ENCODE results near the gene PEAK1. TPM values are rescaled to one million over a fixed set of nuclear protein-coding genes. Genes with fewer than 3 reads are reported as not detected.

Gene PEAK1
- total and polyA plus RNA-seq, 2 experiments from 2014 or later, result 7.8 to 34.1 TPM

DNA sequence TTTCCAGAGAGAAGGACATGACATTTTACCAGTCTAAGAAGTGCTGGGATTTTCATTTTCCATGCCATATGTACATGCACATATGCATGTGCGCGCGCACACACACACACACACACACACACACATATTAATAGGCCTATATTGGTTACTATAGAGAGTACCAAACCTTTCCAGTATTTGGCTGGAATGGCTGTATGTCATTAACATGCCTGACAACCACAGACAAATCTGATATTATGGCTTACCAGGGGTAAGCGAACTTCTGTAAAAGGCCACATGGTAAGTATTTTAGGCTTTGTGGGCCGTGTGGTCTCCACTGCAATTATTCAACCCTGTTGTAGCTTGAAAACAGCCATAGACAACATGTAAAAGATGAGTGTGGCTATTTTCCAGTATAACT, 251.8 kb downstream of the PEAK1 start:
- Mint-ChIP-seq H3K36me3 (ENCODE audit: low read depth) (no peaks in the 10 kb centered on the region), H3K4me1 (peaks cover 22% of the 10 kb centered on the region), H3K27me3 (ENCODE audit: insufficient read depth, low read depth, poor library complexity) (peaks cover 5% of the 10 kb centered on the region), H3K9me3 (no peaks in the 10 kb centered on the region), H3K27ac (no peak overlapping the region), H3K4me3 (no peak overlapping the region)
- no peaks in the 10 kb centered on the region for H3K36me3 ChIP-seq (ENCODE audit: insufficient read depth)
- no peaks in the 10 kb centered on the region for H3K9me2 ChIP-seq (ENCODE audit: insufficient read depth)
- no peak overlapping the region for H2AFZ ChIP-seq
- DNase-seq (ENCODE audit: low spot score) (no peak), ATAC-seq (no peak)
- H3K4me1 ChIP-seq (ENCODE audit: insufficient read depth), result peaks cover 26% of the 10 kb centered on the region
- no peak overlapping the region for H3K27ac ChIP-seq (ENCODE audit: low read depth)
- H3K4me3 ChIP-seq, result no peak overlapping the region
- H3K79me2 ChIP-seq (replicated peaks; ENCODE audit: insufficient read depth), result no peaks in the 10 kb centered on the region; the same call in 1 of the 2 replicates
- no peak overlapping the region for H3K4me2 ChIP-seq
- H4K20me1 ChIP-seq (replicated peaks; ENCODE audit: insufficient read depth), result no peaks in the 10 kb centered on the region
- TF ChIP-seq, protein P1, sequence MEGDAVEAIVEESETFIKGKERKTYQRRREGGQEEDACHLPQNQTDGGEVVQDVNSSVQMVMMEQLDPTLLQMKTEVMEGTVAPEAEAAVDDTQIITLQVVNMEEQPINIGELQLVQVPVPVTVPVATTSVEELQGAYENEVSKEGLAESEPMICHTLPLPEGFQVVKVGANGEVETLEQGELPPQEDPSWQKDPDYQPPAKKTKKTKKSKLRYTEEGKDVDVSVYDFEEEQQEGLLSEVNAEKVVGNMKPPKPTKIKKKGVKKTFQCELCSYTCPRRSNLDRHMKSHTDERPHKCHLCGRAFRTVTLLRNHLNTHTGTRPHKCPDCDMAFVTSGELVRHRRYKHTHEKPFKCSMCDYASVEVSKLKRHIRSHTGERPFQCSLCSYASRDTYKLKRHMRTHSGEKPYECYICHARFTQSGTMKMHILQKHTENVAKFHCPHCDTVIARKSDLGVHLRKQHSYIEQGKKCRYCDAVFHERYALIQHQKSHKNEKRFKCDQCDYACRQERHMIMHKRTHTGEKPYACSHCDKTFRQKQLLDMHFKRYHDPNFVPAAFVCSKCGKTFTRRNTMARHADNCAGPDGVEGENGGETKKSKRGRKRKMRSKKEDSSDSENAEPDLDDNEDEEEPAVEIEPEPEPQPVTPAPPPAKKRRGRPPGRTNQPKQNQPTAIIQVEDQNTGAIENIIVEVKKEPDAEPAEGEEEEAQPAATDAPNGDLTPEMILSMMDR (conservative IDR thresholded peaks at IDR 0.05; ENCODE audit: low read depth in 2 of 2), result no peak
- TF ChIP-seq, protein P2, sequence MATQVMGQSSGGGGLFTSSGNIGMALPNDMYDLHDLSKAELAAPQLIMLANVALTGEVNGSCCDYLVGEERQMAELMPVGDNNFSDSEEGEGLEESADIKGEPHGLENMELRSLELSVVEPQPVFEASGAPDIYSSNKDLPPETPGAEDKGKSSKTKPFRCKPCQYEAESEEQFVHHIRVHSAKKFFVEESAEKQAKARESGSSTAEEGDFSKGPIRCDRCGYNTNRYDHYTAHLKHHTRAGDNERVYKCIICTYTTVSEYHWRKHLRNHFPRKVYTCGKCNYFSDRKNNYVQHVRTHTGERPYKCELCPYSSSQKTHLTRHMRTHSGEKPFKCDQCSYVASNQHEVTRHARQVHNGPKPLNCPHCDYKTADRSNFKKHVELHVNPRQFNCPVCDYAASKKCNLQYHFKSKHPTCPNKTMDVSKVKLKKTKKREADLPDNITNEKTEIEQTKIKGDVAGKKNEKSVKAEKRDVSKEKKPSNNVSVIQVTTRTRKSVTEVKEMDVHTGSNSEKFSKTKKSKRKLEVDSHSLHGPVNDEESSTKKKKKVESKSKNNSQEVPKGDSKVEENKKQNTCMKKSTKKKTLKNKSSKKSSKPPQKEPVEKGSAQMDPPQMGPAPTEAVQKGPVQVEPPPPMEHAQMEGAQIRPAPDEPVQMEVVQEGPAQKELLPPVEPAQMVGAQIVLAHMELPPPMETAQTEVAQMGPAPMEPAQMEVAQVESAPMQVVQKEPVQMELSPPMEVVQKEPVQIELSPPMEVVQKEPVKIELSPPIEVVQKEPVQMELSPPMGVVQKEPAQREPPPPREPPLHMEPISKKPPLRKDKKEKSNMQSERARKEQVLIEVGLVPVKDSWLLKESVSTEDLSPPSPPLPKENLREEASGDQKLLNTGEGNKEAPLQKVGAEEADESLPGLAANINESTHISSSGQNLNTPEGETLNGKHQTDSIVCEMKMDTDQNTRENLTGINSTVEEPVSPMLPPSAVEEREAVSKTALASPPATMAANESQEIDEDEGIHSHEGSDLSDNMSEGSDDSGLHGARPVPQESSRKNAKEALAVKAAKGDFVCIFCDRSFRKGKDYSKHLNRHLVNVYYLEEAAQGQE (IDR thresholded peaks at IDR 0.05; ENCODE audit: unreplicated experiment), result no peak
- TF ChIP-seq ZNF331 (CRISPR knock-in tag; IDR thresholded peaks at IDR 0.05; ENCODE audit: low read depth) (no peak), CREB1 (CRISPR knock-in tag; IDR thresholded peaks at IDR 0.05; ENCODE audit: low read depth) (no peak), JUNB (IDR thresholded peaks at IDR 0.05; ENCODE audit: unreplicated experiment) (no peak), STAT1 (IDR thresholded peaks at IDR 0.05; ENCODE audit: unreplicated experiment) (no peak), NANOG (IDR thresholded peaks at IDR 0.05; ENCODE audit: borderline replicate concordance) (no peak), ZNF114 (CRISPR knock-in tag; IDR thresholded peaks at IDR 0.05) (no peak), POLR2AphosphoS5 (IDR thresholded peaks at IDR 0.05; ENCODE audit: low read depth) (no peak), EZH2phosphoT487 (IDR thresholded peaks at IDR 0.05; ENCODE audit: unreplicated experiment) (no peak)
- TF ChIP-seq, protein P3, sequence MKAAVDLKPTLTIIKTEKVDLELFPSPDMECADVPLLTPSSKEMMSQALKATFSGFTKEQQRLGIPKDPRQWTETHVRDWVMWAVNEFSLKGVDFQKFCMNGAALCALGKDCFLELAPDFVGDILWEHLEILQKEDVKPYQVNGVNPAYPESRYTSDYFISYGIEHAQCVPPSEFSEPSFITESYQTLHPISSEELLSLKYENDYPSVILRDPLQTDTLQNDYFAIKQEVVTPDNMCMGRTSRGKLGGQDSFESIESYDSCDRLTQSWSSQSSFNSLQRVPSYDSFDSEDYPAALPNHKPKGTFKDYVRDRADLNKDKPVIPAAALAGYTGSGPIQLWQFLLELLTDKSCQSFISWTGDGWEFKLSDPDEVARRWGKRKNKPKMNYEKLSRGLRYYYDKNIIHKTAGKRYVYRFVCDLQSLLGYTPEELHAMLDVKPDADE (IDR thresholded peaks at IDR 0.05), result no peak
- TF ChIP-seq, protein P4, sequence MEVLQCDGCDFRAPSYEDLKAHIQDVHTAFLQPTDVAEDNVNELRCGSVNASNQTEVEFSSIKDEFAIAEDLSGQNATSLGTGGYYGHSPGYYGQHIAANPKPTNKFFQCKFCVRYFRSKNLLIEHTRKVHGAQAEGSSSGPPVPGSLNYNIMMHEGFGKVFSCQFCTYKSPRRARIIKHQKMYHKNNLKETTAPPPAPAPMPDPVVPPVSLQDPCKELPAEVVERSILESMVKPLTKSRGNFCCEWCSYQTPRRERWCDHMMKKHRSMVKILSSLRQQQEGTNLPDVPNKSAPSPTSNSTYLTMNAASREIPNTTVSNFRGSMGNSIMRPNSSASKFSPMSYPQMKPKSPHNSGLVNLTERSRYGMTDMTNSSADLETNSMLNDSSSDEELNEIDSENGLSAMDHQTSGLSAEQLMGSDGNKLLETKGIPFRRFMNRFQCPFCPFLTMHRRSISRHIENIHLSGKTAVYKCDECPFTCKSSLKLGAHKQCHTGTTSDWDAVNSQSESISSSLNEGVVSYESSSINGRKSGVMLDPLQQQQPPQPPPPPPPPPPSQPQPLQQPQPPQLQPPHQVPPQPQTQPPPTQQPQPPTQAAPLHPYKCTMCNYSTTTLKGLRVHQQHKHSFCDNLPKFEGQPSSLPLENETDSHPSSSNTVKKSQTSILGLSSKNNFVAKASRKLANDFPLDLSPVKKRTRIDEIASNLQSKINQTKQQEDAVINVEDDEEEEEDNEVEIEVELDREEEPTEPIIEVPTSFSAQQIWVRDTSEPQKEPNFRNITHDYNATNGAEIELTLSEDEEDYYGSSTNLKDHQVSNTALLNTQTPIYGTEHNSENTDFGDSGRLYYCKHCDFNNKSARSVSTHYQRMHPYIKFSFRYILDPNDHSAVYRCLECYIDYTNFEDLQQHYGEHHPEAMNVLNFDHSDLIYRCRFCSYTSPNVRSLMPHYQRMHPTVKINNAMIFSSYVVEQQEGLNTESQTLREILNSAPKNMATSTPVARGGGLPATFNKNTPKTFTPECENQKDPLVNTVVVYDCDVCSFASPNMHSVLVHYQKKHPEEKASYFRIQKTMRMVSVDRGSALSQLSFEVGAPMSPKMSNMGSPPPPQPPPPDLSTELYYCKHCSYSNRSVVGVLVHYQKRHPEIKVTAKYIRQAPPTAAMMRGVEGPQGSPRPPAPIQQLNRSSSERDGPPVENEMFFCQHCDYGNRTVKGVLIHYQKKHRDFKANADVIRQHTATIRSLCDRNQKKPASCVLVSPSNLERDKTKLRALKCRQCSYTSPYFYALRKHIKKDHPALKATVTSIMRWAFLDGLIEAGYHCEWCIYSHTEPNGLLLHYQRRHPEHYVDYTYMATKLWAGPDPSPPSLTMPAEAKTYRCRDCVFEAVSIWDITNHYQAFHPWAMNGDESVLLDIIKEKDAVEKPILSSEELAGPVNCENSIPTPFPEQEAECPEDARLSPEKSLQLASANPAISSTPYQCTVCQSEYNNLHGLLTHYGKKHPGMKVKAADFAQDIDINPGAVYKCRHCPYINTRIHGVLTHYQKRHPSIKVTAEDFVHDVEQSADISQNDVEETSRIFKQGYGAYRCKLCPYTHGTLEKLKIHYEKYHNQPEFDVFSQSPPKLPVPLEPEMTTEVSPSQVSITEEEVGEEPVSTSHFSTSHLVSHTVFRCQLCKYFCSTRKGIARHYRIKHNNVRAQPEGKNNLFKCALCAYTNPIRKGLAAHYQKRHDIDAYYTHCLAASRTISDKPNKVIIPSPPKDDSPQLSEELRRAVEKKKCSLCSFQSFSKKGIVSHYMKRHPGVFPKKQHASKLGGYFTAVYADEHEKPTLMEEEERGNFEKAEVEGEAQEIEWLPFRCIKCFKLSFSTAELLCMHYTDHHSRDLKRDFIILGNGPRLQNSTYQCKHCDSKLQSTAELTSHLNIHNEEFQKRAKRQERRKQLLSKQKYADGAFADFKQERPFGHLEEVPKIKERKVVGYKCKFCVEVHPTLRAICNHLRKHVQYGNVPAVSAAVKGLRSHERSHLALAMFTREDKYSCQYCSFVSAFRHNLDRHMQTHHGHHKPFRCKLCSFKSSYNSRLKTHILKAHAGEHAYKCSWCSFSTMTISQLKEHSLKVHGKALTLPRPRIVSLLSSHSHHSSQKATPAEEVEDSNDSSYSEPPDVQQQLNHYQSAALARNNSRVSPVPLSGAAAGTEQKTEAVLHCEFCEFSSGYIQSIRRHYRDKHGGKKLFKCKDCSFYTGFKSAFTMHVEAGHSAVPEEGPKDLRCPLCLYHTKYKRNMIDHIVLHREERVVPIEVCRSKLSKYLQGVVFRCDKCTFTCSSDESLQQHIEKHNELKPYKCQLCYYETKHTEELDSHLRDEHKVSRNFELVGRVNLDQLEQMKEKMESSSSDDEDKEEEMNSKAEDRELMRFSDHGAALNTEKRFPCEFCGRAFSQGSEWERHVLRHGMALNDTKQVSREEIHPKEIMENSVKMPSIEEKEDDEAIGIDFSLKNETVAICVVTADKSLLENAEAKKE (CRISPR knock-in tag; IDR thresholded peaks at IDR 0.05), result no peak
- no peaks in the 10 kb centered on the region for H3K27me3 ChIP-seq (ENCODE audit: insufficient read depth)
- no peaks in the 10 kb centered on the region for H3F3A ChIP-seq (replicated peaks; ENCODE audit: low read depth)
